NCI-H2196 treated with DMSO at 0.1 percent for 48 hours (cell line): Measurements from ENCODE around the gene ZNF516.

Experiments used
- DNase-seq: peaks from one replicate; lab custom pipeline; 2025; ENCODE audit not compliant: unreplicated experiment; lab: John Stamatoyannopoulos, UW

ZNF516 gene

GRCh38 chr18:76350134-76351025, 144.7 kb downstream of the ZNF516 start:
- DNase-seq = no peak

- peak; percentile 63 for DNase-seq
Measured at GRCh38 chr18:76349067-76349715, 145.9 kb downstream of the ZNF516 start.

- peak; percentile 35 for DNase-seq
Measured at GRCh38 chr18:76348267-76349066, 146.6 kb downstream of the ZNF516 start.

- no peak for DNase-seq
Measured at GRCh38 chr18:76347341-76347740, 147.7 kb downstream of the ZNF516 start.

- no peak for DNase-seq
Measured at GRCh38 chr18:76346490-76347130, 148.4 kb downstream of the ZNF516 start.

GRCh38 chr18:76345901-76346300, 149.1 kb downstream of the ZNF516 start:
- no peak for DNase-seq

GRCh38 chr18:76343938-76344569, 151.0 kb downstream of the ZNF516 start:
- DNase-seq = no peak

GRCh38 chr18:76340410-76340809, 154.6 kb downstream of the ZNF516 start:
- no peak for DNase-seq

GRCh38 chr18:76339246-76339620, 155.8 kb downstream of the ZNF516 start:
- DNase-seq = no peak

- DNase-seq = no peak
Measured at GRCh38 chr18:76338619-76339245, 156.3 kb downstream of the ZNF516 start.

GRCh38 chr18:76338088-76338487, 157.0 kb downstream of the ZNF516 start:
- DNase-seq = no peak

GRCh38 chr18:76335859-76336640, 159.0 kb downstream of the ZNF516 start:
- DNase-seq = peak; percentile 17

GRCh38 chr18:76328140-76328539, 166.9 kb downstream of the ZNF516 start:
- no peak for DNase-seq

GRCh38 chr18:76323891-76324290, 171.2 kb downstream of the ZNF516 start:
- DNase-seq = no peak

GRCh38 chr18:76322686-76323085, 172.4 kb downstream of the ZNF516 start:
- DNase-seq = no peak

- no peak for DNase-seq
Measured at GRCh38 chr18:76319366-76319765, 175.7 kb downstream of the ZNF516 start.

- no peak for DNase-seq
Measured at GRCh38 chr18:76318607-76319006, 176.4 kb downstream of the ZNF516 start.

GRCh38 chr18:76317136-76317535, 177.9 kb downstream of the ZNF516 start:
- DNase-seq = no peak

GRCh38 chr18:76315722-76316230, 179.3 kb downstream of the ZNF516 start:
- no peak for DNase-seq
